MV-4-11 (cell line): ENCODE measurements around the gene VSTM2L.
"Not testable (repeated sequence)": the region's sequence is repeated elsewhere in the genome, so short reads cannot be mapped to it uniquely, and the experiment has no call there.

Experiments
- DNase-seq: peaks from one replicate; lab custom pipeline; 2025; lab: John Stamatoyannopoulos, UW

VSTM2L gene

GRCh38 chr20:37938181-37938750, 35.3 kb downstream of the VSTM2L start:
- no peak for DNase-seq

- DNase-seq: no peak
Measured at GRCh38 chr20:37938954-37939353, 36.0 kb downstream of the VSTM2L start.

- no peak for DNase-seq
Measured at GRCh38 chr20:37939701-37940560, 37.0 kb downstream of the VSTM2L start.

GRCh38 chr20:37940858-37941257, 37.9 kb downstream of the VSTM2L start:
- DNase-seq: no peak

GRCh38 chr20:37941332-37941731, 38.4 kb downstream of the VSTM2L start:
- no peak for DNase-seq

GRCh38 chr20:37941992-37942391, 39.1 kb downstream of the VSTM2L start:
- DNase-seq: no peak

- DNase-seq: no peak
Measured at GRCh38 chr20:37943033-37943432, 40.1 kb downstream of the VSTM2L start.

- no peak for DNase-seq
Measured at GRCh38 chr20:37943501-37944455, 40.9 kb downstream of the VSTM2L start.

GRCh38 chr20:37944456-37944981, 41.6 kb downstream of the VSTM2L start:
- no peak for DNase-seq

GRCh38 chr20:37945091-37945547, 42.2 kb downstream of the VSTM2L start:
- no peak for DNase-seq

GRCh38 chr20:37946946-37947345, 44.0 kb downstream of the VSTM2L start:
- DNase-seq: no peak

- no peak for DNase-seq
Measured at GRCh38 chr20:37947943-37948342, 45.0 kb downstream of the VSTM2L start.

- DNase-seq: no peak
Measured at GRCh38 chr20:37948956-37949355, 46.0 kb downstream of the VSTM2L start.

- DNase-seq: no peak
Measured at GRCh38 chr20:37954190-37954589, 51.3 kb downstream of the VSTM2L start.

GRCh38 chr20:37954626-37955025, 51.7 kb downstream of the VSTM2L start:
- no peak for DNase-seq

- DNase-seq: no peak
Measured at GRCh38 chr20:37955511-37955910, 52.6 kb downstream of the VSTM2L start.

GRCh38 chr20:37956107-37956585, 53.2 kb downstream of the VSTM2L start:
- no peak for DNase-seq

GRCh38 chr20:37958856-37959520, 56.1 kb downstream of the VSTM2L start:
- no peak for DNase-seq

GRCh38 chr20:37961066-37961465, 58.1 kb downstream of the VSTM2L start:
- DNase-seq: no peak

- not testable (repeated sequence) for DNase-seq
Measured at GRCh38 chr20:37963483-37963882, 60.6 kb downstream of the VSTM2L start.

GRCh38 chr20:37968841-37969401, 66.0 kb downstream of the VSTM2L start:
- no peak for DNase-seq
